Activated CD8-positive, alpha-beta memory T cell treated with anti-CD3 and anti-CD28 coated beads for 24 hours (primary cell): Measurements from ENCODE around the gene SRRM2.
"Not testable (repeated sequence)": the region's sequence is repeated elsewhere in the genome, so short reads cannot be mapped to it uniquely, and the experiment has no call there.

ENCODE experiments used
- DNase-seq: peaks from one replicate; pipeline ENCODE4 v3.0.0-alpha.2; 2020

The SRRM2 gene

DNA sequence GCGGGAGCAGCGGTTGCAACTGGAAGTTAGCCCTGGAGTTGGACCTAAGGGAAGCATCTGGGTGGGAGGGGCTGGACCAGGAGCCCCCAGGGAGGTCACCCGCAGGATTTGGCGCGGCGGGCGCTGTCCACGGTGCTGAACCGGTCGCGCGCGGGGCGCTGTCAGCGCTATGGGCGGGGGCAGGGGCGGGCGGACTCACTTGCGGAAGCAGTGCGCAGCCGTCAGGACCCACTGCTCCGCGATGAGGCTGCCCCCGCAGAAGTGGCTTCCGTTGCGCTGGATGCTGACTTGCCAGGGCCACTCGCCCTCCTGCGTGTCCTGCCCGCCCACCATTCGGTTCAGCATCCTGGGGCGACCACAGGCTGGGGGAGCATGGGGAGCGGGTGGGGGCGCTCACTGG, 36.9 kb upstream of the SRRM2 start:
- peak; percentile 90 for DNase-seq

DNA sequence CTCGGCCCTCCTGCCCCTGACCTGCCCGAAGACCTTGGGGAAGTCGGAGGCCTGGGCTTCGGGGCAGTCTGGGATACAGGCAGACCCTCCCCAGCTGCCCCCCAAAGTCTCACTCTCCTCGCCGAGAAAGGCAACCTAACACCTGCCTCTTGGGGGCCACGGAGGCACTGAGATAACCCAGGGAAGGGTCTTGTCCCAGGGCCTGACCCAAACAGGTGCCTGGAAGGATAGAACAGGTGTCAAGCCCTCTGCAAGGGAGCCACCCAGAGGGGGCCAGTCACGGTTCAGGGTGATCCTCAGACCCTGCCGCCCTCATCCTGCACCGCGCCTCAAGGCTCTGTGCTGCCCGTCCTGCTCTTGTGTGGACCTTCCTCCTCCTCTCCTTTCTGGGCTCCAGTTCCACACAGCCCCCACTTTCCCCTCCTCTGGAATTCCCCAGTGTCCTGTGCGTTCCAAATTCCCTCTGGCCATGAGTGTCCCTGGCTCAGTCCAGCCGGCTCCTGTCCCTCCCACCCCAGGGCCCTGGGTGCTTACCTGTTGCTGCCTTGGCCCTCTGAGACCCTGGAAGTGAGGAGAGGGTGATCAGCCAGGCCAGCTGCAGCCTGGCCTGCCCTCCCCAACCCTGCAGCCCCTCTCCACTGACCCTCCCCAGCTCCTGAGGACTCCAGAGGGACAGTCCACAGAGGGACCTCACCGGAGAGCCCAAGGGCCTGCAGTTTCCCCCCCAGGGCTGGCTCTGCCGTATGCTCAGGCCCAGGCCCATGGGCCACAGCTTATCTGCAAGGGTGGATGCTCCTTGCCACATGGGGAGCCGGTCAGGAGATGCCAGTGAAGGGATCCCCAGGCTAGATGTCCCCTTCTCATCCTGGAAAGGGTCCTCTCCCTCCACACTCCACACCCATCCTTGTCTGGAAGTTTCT, 36.2 kb upstream of the SRRM2 start:
- no peak for DNase-seq

GRCh38 chr16:2716948-2717347, 35.5 kb upstream of the SRRM2 start:
- DNase-seq: no peak

GRCh38 chr16:2717383-2718263, 34.8 kb upstream of the SRRM2 start:
- no peak for DNase-seq

DNA sequence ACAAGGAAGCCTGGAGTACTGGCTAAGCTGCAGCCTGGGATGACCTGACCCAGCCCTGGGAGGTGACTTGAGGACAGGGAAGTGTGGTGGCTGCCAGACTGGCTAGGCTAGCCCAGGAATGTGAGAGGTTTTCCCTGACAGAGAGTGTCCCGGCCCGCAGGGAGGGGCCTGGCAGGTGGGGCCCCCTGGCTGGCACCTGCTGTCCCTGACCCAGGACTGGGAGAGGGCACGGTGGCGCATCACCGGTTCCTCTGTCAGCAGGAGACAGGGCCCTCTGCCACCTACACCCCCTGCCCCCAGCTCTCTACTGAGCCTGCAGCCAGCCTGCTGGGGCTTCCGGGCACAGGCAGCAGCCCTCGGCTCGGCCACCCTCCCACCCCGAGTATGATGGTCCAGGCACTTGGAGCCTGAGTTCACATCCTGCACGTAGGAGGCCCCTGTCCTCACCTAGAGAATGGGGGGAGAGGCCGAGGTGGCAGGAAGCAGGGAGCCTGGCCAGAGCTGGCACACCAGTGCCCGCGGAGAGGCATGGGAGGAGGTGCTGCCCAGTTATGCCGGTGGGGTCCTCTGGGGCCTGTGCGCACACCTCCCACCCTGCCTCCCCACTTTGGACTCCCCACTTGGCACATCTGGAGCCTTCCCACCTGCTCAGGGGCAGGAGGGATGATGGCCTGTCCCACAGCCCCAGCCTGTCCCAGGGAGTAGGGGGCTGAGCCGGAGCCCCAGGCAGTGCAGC, 32.9 kb upstream of the SRRM2 start:
- no peak for DNase-seq

DNA sequence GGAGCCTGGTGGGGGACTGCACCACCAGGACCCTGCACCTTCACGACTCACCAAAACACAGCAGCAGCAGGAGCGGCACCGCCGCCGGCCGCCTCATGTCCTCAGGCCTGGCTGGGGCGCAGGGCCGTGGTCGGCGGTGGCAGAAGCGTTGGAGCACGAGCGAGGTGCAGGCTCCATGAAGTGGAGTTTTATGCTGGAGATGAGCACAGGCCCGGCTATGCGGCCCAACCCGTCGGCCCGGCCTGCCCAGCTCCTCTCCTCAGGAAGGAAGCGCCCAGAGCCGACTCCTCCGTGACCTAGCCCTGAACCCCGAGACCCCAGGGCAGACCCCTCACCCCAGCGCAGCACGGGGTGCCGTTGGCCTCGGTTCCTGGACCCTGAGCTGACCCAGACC, 32.4 kb upstream of the SRRM2 start, which contains the start of gene PRSS27:
PRSS27 (minus strand) TSS at position 161 of the 394 bp plus-strand sequence; CDS start at position 97, 64 bp downstream.
- DNase-seq: no peak

GRCh38 chr16:2720719-2721633, 31.5 kb upstream of the SRRM2 start:
- peak; percentile 94 for DNase-seq

GRCh38 chr16:2721634-2722173, 30.7 kb upstream of the SRRM2 start:
- not testable (repeated sequence) for DNase-seq

DNA sequence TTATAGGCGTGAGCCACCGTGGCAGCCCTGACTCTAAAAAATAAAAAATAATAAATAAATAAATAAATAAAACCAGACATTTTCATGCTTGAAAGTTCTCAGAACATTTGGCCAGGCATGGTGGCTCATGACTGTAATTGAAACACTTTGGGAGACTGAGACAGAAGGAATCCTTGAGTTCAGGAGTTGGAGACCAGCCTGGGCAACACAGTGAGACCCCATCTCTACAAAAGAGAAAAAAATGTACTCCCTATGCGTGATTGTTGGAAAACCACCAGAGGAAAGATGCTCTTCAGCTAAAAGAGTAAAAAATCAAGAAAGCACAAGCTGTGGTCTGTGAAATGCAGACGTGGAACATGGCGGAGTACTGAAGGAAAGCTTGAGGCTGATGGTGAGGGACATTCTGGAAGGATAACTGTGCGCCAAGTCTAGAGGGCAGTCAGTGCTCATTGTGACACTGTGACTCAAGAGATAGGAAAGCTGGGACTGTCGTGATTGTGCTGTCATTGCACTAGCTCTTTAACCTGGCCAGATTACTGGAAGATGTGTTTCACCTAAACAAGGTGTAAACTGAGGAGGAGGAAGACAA, 28.3 kb upstream of the SRRM2 start:
- DNase-seq: no peak

DNA sequence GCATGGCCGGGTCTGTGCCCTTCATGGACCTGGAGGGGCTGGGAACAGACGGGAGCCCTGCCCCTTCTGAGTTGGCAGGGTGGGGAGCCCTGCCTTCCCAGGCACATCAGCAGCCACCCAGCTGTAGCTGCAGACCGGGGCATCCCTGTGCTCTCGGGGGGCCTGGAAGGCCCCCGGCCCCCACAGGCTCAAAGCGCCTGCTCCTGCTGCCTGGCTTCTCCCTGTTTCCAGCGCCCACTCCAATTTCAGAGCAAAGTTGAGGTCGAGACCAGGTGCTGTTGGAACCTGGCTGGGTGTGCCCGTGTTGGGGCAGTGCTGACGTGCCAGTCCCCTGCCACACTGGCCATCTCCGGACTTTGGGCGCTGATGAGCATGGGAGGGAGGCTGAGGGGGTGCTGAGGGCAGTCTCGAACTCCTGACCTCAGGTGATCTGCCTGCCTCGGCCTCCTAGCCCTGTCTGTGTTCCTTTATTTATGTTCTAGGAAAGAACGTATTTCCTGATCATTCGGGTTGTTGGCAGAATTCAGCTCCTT, 27.6 kb upstream of the SRRM2 start:
- no peak for DNase-seq

DNA sequence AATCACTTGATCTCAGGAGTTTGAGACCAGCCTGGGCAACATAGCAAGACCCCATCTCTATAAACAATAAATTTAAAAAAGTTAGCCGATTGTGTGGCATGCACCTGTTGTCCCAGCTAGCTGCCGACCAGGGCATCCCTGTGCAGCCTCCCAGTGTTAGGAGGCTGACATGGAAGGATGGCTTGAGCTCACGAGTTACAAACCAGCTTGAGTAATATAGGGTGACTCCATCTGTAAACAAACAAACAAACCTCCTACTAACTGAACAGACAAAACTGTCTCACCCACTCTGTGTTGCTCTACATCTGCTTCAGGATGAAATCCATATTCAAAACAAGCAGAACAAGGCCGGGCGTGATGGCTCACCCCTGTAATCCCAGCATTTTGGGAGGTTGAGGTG, 25.5 kb upstream of the SRRM2 start:
- no peak for DNase-seq

DNA sequence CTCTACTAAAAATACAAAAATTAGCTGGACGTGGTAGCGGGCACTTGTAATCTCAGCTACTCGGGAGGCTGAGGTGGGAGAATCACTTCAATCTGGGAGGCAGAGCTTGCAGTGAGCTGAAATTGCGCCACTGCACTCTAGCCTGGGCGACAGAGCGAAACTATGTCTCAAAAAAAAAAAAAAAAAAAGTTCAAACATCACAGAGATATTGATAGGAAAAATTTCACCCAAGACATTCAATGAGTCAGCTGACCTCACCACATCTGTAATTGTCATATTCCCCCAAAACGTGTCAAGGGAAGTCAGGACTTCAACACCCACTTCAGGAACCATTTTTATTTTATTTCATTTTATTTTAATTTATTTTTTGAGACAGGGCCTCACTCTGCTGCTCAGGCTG, 24.4 kb upstream of the SRRM2 start:
- no peak for DNase-seq

DNA sequence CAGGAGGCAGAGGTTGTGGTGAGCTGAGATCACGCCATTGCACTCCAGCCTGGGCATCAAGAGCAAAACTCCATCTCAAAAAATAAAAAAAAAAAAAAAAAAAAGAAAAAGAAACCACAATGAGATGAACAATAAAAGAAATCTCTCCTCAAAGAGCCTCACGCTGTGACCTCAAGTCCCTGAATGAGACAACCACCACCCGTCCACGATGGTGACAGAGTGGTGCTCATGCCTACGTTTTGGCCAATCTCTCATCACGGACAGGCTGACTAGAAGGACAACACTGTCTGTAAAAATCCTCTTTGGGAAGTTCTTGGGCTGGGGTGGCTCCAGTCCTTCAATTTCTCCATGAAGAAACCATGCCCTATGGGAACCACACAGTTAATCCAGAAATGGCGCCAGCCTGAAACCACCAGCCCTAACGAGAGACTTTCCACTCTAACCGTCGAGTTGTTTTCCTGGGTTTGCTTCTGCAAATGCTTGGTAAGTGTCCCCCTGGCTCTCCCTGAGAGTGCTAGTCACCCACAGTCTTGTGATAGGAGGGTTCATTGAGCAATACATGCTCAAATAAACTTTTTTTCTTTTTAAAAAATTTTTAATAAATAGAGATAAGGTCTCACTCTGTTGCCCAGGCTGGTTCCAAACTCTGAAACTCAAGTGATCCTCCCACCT, 17.5 kb upstream of the SRRM2 start:
- DNase-seq: no peak

- no peak for DNase-seq
Observed at GRCh38 chr16:2736476-2737237, 15.8 kb upstream of the SRRM2 start.

DNA sequence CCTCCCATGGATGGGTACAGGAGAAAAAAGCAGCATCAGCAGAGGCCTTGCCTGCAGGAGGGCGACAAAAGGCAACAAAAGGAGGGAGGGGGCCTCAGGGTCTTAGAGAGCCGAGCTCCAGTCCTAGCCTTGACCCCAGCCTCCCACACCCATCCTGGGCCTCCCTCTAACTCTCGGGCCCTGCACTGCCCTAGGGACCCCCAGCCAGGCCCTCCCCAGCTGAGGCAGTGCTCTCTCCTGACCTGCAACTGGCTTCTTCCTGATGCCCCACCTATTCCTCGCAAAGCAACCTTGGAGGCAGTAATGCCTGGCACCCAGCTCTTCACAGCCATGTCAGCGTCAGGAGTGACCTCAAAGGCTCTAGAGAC, 15.2 kb upstream of the SRRM2 start:
- DNase-seq: no peak

- DNase-seq: no peak
Observed at GRCh38 chr16:2737895-2738418, 14.5 kb upstream of the SRRM2 start.

GRCh38 chr16:2738615-2739014, 13.8 kb upstream of the SRRM2 start:
- no peak for DNase-seq

DNA sequence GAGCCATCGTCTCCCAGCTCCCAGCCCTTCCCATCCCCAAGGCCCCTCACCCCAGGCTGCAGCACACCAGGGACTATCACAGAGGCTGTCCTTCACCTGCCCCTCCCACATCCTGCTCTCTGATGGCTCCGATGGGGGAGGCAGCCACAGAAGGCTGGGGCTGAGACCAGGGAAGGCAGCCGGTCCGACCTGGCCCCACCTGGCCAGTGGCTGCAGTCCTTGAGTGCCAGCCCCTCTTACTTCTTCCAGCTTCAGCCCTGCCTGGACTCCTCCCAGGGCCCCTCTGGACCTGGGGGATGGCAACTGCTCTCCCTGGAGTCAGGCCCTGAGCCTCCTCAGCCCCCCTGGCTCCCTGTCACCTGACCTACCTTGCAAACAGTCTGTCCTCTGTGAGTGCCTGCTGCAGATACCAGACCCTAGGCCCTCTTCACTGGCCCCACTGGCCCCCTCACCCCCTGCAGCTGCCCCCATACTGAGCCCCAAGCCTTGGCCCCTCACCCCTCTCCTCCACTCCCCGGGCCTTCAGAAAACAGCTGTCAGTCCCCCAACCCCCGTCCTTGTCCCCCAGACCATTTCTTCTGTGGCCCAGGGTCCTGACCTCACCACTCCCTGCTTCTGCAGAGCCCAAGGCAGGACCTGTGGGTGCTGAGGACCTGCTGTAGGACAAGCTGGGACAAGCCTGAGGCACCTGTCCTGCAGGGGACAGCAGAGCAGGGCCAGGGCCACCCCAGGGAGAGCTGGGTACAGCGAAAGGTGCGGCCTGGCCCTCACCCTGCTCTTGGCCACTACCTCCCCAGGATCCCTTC, 12.6 kb upstream of the SRRM2 start:
- DNase-seq: no peak
